ENCODE results near the gene BEND5. TPM values are rescaled to one million over a fixed set of nuclear protein-coding genes. Genes with fewer than 3 reads are reported as not detected.
A peak's percentile ranks its signal among the peaks of the same experiment; 100 is the strongest.

The BEND5 gene
- total RNA-seq, 6 donors from 2014 or later, result 1.7 to 14.5 (median 3.7) TPM; not detected in 1

DNA sequence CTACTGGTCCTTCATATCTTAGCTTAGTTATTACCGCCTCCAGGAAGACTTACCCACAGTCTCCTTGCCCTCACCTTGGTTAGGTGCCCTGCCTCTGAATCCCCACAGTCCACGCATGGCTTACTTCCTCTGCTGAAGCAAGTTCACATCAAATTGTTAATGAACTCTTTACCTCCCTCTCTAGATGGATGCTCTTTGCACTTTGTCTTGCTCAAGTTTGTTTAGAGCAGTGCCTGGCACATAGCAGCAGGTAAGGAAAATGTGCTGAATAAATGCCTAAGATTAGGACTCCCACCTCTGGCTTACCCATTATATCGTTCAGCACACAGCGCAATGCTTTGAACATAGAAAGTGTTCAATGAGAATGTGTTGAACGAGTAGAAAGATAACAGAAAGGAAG, 90.5 kb downstream of the BEND5 start:
- Histone ChIP-seq H3K36me3 (no peaks in the 10 kb centered on the region), H3K4me3 (no peak overlapping the region), H3K9me3 (no peaks in the 10 kb centered on the region), H3K27ac (no peak overlapping the region), H3K4me1 (no peaks in the 10 kb centered on the region), H3K27me3 (no peaks in the 10 kb centered on the region)
- TF ChIP-seq EP300 (IDR thresholded peaks at IDR 0.05), result no peak
- TF ChIP-seq, protein P1, sequence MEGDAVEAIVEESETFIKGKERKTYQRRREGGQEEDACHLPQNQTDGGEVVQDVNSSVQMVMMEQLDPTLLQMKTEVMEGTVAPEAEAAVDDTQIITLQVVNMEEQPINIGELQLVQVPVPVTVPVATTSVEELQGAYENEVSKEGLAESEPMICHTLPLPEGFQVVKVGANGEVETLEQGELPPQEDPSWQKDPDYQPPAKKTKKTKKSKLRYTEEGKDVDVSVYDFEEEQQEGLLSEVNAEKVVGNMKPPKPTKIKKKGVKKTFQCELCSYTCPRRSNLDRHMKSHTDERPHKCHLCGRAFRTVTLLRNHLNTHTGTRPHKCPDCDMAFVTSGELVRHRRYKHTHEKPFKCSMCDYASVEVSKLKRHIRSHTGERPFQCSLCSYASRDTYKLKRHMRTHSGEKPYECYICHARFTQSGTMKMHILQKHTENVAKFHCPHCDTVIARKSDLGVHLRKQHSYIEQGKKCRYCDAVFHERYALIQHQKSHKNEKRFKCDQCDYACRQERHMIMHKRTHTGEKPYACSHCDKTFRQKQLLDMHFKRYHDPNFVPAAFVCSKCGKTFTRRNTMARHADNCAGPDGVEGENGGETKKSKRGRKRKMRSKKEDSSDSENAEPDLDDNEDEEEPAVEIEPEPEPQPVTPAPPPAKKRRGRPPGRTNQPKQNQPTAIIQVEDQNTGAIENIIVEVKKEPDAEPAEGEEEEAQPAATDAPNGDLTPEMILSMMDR (IDR thresholded peaks at IDR 0.05), result no peak
- TF ChIP-seq POLR2A (IDR thresholded peaks at IDR 0.05), result no peak
- no peak for TF ChIP-seq POLR2AphosphoS5 (IDR thresholded peaks at IDR 0.05)
- WGBS, 2 donors, result 87 to 89% methylated on average over 5 of the region's 5 CpGs
- ATAC-seq (ENCODE audit: low FRiP score in 2 of 2) (no peak), DNase-seq (no peak)

- TF ChIP-seq POLR2A (IDR thresholded peaks at IDR 0.05), result no peak
- no peak for TF ChIP-seq POLR2AphosphoS5 (IDR thresholded peaks at IDR 0.05)
- no peak for TF ChIP-seq EP300 (IDR thresholded peaks at IDR 0.05)
- TF ChIP-seq, protein P1 (IDR thresholded peaks at IDR 0.05), result no peak
- Histone ChIP-seq H3K9me3 (no peaks in the 10 kb centered on the region), H3K27ac (no peak overlapping the region), H3K36me3 (no peaks in the 10 kb centered on the region), H3K4me1 (no peaks in the 10 kb centered on the region), H3K4me3 (no peak overlapping the region), H3K27me3 (no peaks in the 10 kb centered on the region)
- ATAC-seq (ENCODE audit: low FRiP score in 2 of 2), result no peak
- 80% methylated on average over 4 of the region's 4 CpGs for WGBS, 2 donors
- no peak for DNase-seq
Observed at GRCh38 chr1:48684381-48684780, 92.3 kb downstream of the BEND5 start.

GRCh38 chr1:48683839-48684238, 92.9 kb downstream of the BEND5 start:
- Histone ChIP-seq H3K27me3 (no peaks in the 10 kb centered on the region), H3K4me1 (no peaks in the 10 kb centered on the region), H3K4me3 (no peak overlapping the region), H3K9me3 (no peaks in the 10 kb centered on the region), H3K36me3 (no peaks in the 10 kb centered on the region), H3K27ac (no peak overlapping the region)
- no peak for DNase-seq
- TF ChIP-seq EP300 (IDR thresholded peaks at IDR 0.05) (no peak), POLR2A (IDR thresholded peaks at IDR 0.05) (no peak), POLR2AphosphoS5 (IDR thresholded peaks at IDR 0.05) (no peak)
- TF ChIP-seq, protein P1 (IDR thresholded peaks at IDR 0.05), result no peak
- 85 to 86% methylated on average over 3 of the region's 3 CpGs for WGBS, 2 donors
- no peak for ATAC-seq (ENCODE audit: low FRiP score in 2 of 2)

- no peak for TF ChIP-seq POLR2AphosphoS5 (IDR thresholded peaks at IDR 0.05)
- Histone ChIP-seq H3K36me3 (no peaks in the 10 kb centered on the region), H3K4me1 (peaks cover 0 to 8% (median 0%) of the 10 kb centered on the region in 4 donors), H3K27ac (no peak overlapping the region), H3K4me3 (no peak overlapping the region), H3K27me3 (no peaks in the 10 kb centered on the region), H3K9me3 (no peaks in the 10 kb centered on the region)
- 44 to 70% methylated on average over 3 to 4 of the region's 4 CpGs for WGBS, 2 donors
- ATAC-seq (ENCODE audit: low FRiP score in 2 of 2), result peak in 1 of 2 donors; percentile 34
- DNase-seq, result no peak
Observed at GRCh38 chr1:48681476-48682305, 95.0 kb downstream of the BEND5 start.

DNA sequence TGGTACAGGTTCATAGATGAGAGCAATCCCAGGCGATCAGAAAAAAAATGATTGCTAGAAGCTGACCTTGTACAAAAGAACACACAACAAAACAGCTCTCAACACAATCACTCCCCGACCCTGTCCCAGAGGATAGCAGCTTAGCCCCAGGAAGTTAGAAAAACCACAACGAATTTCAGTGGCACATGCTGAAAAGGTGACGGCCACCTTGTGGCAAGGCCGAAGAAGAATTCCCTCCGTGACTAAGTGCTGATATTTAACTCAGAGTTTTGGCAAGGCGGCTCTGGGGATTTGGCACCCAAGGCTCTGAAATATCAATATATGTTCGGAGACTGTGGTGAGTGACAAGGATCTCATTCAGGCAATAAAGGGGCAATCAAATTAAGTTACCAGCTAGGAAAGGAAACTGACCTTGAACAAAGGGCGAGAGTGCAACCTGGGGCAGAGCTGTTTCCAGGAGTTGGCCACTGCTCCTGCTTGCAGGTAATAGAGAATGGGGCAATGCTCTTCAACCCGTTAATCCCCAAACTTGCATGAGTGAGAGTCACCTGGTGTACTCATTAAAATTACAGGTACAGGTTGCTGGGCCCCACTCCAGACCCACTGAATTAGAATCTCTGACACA, 96.2 kb downstream of the BEND5 start:
- Histone ChIP-seq H3K27ac (no peak overlapping the region), H3K4me3 (no peak overlapping the region), H3K36me3 (no peaks in the 10 kb centered on the region), H3K4me1 (peaks cover 0 to 8% (median 0%) of the 10 kb centered on the region in 4 donors), H3K27me3 (no peaks in the 10 kb centered on the region), H3K9me3 (no peaks in the 10 kb centered on the region)
- WGBS, 2 donors, result 68 to 70% methylated on average over 10 of the region's 10 CpGs
- no peak for TF ChIP-seq POLR2A (IDR thresholded peaks at IDR 0.05)
- no peak for TF ChIP-seq EP300 (IDR thresholded peaks at IDR 0.05)
- TF ChIP-seq, protein P1 (IDR thresholded peaks at IDR 0.05), result no peak
- TF ChIP-seq POLR2AphosphoS5 (IDR thresholded peaks at IDR 0.05), result no peak
- ATAC-seq (ENCODE audit: low FRiP score in 2 of 2) (no peak), DNase-seq (no peak)

All from upper lobe of left lung (tissue), 6 donors.